Measurements from ENCODE around the gene ANO6.
"Not testable (repeated sequence)": the region's sequence is repeated elsewhere in the genome, so short reads cannot be mapped to it uniquely, and the experiment has no call there.

Gene ANO6

DNA sequence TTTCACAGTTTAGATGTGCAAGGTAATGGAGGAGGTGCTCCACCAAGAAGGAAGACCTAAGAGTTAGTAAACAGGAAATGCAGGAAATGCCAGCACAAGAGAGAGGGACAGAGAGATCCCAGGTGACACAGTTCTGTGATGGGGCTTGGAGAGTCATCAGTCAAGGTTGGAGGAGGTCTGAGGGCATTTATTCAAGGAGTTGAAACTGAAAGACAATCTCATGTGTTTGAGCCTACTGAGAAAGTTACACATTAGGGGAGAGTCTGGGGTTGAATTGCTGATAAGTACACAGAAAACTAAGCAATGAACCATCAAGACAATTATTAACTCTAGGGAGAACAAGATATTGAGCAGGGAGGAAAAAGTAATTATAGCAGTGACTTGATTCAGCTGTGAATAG lies 138.5 kb downstream of the ANO6 start:
- no peak for DNase-seq

DNA sequence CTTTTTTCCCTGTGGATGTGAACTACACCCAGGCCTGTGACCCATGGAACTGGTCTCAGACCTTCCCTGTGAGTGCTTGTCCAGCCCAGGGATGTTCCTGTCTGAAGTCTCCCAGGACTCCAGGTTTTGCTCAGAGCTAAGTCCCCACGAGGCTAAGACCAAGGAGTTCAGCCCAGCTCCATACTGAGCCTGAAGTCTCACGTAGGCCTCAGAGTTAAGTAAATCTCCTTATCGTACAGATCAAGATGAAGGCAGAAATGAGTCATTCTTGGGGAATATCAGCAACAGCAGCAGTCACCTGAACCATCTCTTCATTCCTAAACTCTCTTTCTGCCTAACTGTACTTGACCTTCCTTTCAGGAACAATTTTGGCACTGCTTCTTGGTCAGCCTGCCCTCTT lies 139.8 kb downstream of the ANO6 start:
- DNase-seq = no peak

DNA sequence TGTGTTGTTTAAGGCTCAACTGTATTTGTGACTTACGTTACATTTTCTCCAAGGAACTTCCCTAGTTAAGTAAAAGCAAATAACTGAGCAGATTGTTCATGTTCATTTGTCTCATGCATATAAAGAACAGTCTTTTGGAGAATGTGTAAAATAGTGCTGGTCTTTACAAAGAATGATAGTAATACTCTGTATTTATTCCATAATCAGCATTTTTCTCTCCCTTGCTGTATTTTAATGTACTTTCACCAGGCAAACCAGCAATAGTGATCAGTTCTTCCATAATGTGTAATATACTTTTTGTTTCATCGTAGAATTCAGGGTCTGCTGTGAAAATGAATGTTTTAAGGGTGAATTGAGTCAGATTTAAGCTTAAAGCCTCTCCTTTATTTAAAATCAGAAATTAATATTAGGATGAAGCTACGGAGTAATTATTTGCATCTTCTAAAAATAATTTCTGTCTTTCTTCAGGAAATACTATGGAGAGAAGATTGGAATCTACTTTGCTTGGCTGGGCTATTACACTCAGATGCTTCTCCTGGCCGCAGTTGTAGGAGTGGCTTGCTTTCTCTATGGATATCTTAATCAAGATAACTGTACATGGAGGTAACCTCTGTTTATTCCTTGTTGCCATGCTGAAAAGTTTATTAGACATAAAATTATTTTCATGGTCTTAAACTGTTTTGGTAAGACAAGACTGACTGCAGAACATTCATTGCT lies 141.1 kb downstream of the ANO6 start:
- DNase-seq = no peak

DNA sequence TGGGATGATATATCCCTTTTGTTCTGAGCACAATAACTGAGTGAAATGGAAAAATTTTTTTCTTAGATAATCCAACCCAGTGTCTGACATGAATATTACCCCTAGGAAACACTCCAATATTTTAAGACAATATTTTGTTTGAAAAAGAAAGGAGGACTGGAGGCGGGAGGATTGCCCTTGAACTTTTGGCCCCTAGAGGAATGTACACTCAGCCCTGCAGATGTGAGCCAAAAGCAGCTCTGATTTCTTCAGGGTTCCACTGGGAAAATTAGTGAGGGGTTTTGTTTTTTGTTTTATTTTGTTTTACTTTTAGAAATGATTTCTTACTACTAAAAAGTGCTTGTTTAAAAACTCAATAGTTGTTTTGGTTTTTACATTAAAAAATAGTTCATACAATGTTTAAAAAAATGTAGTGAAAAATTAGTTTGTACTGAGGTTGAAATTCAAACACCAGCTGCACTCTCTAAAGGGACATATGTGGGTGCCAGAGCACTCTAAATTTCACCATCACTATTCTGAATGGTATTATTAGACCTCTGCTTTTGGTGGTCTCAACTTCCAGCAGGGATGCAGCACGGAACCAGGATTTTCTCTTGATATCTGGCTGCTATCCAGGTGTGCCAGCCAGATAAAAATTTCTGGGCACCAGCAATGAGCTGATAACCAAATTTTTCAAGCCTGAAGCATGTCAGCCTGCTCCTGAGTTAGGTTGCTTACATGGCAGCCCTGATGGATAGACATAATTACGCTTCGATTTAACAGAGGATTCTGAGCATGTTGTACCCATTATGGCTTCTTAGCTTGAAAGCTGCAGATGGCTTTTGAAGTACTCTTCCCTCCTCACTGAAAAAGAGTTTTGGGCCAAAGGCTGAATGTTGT lies 141.9 kb downstream of the ANO6 start:
- DNase-seq = no peak

DNA sequence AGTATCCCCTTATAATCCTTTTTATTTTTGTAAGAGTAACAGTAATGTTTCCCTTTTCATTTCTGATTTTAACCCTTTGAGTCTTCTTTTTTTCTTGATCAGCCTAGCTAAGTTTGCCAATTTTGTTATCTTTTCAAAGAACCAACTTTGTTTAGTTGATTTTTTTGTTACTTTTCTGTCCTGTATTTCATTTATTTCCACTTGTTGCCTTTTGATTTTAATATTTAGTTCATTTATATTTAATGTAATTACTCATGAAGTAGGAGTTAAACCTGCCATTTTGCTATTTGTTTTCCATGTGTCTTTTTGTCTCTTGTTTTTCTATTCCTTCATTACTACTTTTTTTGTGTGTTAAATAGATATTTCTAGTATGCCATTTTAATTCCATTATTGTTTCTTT lies 146.4 kb downstream of the ANO6 start:
- DNase-seq = no peak

DNA sequence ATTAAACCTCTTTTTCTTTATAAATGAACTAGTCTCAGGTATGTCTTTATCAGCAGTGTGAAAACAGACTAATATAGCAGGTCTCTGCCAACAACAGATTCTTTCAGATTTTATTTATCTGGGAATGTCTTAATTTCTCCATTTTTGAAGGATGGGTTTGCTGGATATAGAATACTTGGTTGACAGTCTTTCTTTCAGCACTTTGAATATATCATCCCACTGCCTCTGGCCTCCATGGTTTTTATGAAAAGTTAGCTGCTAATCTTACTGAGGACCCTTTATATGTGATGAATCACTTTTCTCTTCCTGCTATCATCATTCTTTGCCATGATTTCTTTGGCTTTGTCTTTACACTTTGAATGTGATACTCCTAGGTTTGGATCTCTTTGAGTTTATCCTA lies 148.0 kb downstream of the ANO6 start:
- DNase-seq = no peak

DNA sequence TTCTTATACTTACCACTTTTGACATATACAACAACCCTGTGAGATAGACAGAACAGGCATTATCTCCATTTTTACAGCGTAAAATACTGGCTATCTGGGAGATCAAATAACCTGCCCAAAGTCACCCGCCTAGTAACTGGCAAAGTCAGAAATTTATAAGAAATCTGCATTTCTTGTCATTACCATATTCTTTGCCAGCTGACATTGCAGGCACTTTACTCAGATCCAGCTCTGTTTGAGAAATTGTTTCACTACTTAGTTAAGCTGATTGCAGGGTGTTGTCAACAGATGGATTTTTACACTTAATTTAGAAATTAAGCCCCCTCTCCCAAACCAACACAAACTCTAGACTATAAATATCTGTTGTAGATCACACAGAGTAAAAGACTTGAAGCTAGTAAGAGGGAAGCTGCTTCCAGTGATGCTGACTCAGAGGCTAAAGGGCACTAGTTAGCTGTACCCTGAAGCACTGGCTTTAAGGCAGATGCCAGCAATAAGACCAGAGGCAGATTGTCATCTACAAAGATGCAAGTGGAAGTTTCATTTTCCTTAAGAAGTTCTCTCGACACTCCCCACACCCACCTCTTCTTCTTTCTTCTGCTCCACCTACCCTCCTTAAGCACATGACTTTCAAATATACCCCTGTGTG lies 153.1 kb downstream of the ANO6 start:
- DNase-seq = no peak

DNA sequence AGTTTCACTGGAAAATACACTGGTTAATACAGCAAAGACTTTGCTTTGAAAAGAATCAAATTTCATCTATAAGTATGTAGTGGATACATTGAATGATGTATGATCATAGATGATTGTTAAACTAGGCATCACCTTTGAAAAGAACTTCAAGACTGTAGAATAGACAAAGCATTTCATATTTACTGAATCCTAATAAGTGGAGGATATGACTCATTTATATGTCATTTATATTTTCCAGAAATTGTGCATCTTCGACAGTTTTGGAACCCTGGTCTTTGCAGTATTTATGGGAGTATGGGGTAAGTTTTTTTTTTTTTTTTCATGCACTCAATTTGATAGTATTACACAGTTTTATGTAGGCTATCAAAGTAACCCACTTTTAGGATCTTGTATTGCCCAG lies 161.9 kb downstream of the ANO6 start:
- DNase-seq = no peak

DNA sequence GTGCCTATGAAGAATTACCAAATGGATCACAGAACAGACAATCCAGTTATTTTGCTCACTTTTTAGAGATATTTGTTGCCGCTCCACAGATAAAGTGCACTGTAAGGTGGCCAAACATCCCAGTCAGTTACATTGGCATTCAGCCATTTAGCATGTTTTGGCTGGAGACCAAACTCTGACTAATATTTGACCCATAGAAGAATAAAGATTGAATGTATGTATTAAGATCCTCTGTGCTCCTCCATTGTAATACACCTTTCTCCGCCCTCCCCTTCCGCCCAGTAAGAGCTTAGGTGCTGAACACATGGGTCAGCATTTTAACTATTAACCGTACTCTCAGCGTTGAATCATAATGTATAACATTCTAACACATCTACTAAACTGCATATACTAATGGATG lies 163.4 kb downstream of the ANO6 start:
- no peak for DNase-seq

DNA sequence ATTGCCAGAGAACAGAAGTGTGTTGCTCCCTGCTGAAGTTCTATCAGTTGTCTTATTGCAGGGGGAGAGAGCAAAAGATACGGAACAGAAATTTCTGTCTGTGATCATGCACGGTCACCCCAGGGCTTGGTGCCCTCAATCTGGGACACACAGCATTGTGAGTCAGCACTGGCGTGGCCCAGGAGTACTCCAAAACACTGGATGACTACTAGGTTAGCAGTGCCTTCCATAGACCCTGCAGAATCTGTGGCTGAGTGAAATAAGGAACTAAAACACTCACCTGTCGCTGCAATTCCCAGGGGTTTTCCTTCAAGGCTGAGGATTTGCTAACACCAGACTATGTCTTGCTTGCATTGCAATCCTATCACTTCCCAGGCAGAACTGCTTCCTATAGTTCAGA lies 165.5 kb downstream of the ANO6 start:
- no peak for DNase-seq

DNA sequence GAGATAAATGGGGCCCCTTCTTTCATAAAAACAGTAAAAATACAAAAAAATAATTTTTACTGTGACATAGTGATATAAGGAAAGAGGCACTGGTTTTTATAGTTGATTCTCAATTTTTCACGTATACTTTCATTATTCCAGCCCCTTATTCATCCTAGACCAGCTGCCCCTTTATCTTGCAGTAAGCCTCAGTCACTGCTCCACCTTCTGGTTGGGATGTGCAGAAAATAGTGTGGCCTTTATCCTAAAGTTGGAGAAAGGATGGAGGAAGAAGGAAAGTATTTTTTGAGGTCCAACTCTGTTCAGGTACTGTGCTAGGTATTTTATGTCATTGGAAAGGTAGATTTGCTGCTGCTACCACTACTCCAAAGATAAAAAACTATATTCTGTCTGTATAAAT lies 172.7 kb downstream of the ANO6 start:
- no peak for DNase-seq

DNA sequence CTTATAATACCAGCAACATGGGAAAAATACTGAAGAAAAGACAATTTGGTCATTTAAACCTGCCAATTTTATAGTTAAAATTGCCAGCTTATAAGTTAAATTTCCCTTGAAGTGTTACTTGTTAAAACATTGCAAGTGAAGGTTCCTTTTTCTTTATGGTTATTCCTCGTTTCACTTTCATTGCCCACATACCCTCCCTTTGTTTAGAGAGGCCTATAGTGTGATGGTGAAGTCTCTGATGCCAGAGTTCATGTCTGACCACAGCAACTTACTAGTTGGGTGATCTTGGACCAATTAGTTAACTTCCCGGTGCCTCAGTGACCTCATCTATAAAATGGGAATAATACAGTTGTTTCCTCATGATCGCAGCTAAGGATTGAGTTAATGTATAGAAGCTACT lies 173.5 kb downstream of the ANO6 start:
- DNase-seq = no peak

DNA sequence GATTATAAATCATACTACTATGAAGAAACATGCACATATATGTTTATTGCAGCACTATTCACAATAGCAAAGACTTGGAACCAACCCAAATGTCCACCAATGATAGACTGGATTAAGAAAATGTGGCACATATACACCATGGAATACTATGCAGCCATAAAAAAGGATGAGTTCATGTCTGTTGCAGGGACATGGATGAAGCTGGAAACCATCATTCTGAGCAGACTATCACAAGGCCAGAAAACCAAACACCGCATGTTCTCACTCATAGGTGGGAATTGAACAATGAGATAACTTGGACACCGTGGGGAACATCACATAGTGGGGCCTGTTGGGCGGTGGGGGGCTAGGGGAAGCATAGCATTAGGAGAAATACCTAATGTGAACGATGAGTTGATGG lies 181.6 kb downstream of the ANO6 start:
- DNase-seq = not testable (repeated sequence)

DNA sequence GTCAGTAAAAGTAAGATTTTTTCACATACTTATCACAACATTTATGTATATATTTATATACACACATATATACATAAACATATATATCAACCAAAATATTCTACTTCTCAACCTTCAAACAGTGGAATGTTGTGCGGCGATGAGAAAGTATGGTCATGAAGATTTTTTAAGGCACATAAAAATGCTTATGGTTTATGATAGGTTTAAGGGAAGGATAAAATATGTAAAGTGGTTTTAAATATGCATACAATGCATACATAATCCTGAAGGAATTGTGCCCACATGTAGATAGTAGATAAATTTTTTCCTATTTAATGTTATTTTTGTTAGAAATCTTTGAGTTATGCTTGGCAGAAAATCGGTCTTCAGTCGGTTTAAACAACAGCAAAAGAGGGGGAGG lies 182.7 kb downstream of the ANO6 start:
- no peak for DNase-seq

DNA sequence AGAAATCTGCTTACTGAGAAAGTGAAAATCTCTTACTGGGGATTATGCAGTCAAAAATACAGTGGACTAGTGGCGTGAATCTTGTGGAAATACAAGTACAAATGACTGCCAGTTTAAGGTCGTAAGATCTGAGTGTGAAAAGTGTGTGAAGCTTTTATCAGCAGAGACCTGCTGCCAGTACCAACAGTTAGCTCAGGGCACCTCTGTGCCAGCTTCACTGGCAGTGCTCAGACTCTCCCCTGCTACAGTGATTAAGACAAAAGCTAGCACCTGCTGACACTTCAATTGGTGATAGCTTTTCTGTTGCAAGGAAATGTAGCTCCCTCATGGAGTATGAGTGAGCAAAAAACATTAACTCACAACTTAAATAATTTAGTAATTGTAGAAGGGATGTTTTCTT lies 185.1 kb downstream of the ANO6 start:
- DNase-seq = no peak

DNA sequence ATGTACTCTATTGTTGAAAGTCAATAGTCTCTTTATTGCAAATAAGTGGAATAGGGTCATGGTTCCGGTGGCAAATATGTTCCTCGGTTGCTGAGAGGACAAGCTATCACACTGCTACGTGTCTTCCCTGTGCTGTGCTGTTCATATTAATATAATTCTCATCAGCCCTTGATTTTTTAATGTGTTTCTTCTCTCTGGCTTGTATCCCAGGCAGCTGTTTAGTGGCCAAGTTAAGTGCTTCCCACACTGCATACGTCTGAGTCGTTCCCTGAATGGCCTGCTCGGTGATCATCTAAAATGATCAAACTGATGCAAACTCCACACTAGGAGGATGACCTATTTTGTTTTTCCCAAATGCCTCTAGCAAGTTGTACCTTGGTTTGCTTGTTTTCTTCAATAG lies 186.4 kb downstream of the ANO6 start:
- no peak for DNase-seq

DNA sequence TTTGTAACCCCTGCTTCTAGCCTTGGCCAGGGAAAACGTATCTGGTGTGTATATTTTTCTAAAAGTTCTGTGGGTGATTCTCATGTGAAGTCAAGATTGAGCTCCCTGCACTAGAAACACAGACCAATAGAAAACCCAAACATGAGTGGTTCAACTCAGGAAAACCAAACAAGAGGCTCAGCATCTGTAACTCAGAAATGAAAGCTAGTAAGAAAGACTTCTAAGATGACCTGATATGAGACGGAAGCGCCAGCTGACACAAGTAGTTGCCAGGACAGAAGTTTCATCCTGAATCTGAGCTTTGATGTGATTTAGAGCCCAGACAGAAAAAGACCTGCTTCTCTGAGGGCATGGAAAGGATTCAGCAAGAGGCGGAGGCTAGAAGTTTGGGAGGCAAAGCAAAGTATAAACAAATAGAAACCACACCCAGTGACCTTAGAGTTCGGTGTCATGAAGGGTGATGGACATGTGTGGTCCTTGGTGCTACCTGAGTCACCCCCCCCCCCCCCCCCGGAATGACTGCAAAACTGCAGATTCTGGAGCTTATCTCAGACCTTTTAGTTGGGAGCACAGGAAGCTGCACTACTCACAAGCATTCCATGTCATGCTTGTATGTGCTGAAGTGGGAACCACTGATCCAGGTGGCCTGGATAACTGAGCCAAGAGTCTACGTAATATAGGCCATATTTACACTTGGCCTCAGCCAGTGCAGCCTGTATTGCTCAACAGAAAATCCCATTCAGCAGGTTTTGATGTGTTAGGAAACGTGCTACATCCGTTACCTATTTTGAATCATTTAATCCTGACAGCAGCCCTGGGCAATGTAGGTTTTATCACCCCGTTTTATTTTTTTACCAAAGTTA lies 191.3 kb downstream of the ANO6 start:
- DNase-seq = no peak

DNA sequence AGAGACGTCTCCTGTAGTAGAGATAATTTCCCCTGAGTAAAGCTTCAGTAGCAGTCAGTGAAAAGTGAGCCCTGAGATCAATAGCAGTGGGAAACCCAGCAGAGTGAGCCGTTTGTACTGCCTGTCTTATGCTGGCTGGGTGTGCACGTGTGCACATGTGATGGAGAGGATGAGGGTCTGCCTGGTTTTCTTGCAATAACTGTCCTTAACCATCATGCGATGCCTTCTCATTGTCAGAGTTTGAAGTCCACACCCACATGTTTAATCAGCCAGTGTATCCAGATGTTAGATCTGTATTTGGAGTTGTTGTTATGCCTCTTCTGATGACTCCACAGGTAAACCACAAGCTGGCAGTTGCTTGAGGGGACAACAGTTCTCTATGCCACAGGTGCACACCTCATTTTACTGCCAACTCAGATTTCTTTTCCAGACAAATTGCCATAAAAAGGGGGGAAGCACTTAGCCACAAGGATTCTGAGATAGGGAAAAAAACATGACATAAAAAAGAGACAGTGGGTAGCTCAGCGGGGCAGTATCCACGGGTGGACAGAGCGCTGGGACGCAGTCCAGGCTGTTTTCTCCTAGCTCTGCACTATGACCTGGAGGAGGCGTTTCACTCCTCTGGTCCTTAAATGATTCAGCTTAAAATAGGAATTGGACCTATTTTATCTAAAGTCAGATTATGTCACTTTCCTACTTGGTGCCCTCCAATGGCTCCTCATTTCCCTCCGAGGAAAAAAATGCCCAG lies 192.3 kb downstream of the ANO6 start:
- no peak for DNase-seq

DNA sequence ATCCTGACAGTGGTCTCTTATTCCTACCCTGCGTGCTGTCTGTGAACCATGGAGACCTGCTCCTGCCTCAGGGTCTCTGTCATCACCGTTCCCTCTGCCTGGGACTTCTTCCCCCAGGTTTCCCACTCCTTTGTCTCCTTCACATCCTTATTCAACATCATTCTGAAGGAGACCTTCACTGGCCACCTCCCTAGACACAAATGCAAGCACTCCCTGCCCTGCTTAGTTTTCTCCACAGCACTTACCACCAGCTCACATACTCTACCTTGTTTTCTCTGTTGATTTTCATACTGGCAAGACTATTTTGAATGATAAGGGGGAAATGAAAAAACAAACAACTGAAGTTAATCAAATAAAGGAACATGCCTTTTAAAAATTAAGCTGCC lies 192.8 kb downstream of the ANO6 start:
- DNase-seq = no peak

DNA sequence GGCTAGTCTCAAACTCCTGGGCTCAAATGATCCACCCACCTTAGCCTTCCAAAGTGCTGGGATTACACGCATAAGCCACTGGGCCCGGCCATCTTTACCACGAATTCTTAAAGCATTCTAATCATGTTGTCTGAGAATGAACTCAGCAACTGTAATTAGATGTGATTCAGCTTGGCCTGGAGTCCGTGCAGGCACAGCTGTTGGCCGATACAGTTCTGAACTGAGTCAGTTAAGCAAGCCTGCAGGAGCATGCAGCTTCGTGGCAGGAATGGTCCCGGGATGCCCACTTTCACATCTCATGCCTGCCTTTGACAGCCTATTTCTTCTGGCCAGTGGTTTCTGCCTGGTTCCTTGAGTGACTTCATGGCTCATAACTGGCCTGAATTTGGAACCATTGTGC lies 194.1 kb downstream of the ANO6 start:
- DNase-seq = no peak

DNA sequence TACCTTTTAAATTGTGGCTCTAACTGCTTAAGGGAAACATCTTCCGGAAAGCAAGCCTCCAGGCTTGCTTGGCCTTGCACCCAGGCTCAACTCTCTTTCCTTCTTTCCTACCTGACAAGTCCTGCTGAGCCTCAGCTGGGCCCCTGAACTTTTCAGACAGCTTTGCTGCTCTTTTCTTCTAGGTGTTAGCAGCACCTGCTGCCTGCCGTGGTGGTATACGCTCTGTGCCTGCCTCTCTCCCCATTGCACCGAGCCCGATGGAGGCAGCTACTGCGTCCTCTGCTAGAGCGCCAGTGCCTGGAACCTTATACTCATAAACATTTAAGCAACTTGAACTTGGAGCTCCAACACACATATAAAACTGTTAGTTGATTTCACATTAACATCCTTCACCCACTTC lies 195.7 kb downstream of the ANO6 start:
- DNase-seq = no peak

DNA sequence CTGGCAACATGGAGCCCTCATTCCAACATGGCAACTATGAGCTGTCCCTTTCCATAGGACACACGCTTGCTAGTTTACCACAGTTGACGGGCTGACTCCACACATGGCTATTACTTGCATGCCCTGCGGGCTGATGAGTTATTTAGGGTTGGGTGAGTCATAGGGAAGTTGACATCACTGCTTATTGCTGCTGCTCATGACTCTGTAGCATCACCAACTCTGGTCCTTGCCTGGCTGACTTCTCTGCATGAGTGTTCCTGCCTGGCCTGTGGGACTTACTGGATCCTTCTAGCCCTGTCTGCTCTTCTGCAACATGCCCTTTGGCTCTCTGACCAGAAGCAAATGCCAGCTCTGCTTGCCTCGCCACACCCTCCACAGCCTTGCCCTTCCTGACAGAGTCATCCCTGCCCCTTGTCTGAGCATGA lies 199.5 kb downstream of the ANO6 start:
- DNase-seq = no peak
